ENCODE results near the gene PROCA1.

GRCh38 chr17:28748852-28749515 is 37.3 kb upstream of the PROCA1 start:
- TF ChIP-seq CTCF (IDR thresholded peaks at IDR 0.05) (no peak), POLR2A (IDR thresholded peaks at IDR 0.05) (no peak)
